Measurements from ENCODE around the gene COBL.

COBL gene

GRCh38 chr7:51038573-51038972, 278.0 kb downstream of the COBL start:
- no peak for DNase-seq

GRCh38 chr7:51035716-51036115, 280.9 kb downstream of the COBL start:
- no peak for DNase-seq

- no peak for DNase-seq
These were observed 281.9 kb downstream of the COBL start for GRCh38 chr7:51034521-51035264.

- no peak for DNase-seq
These were observed 282.7 kb downstream of the COBL start for GRCh38 chr7:51033727-51034520.

GRCh38 chr7:51031791-51032515, 284.7 kb downstream of the COBL start:
- no peak for DNase-seq

GRCh38 chr7:51031216-51031615, 285.4 kb downstream of the COBL start:
- DNase-seq: no peak

- no peak for DNase-seq
These were observed 286.9 kb downstream of the COBL start for GRCh38 chr7:51029701-51030191.

GRCh38 chr7:51029131-51029530, 287.5 kb downstream of the COBL start:
- DNase-seq: no peak

GRCh38 chr7:51027935-51028830, 288.4 kb downstream of the COBL start:
- no peak for DNase-seq

- no peak for DNase-seq
These were observed 289.3 kb downstream of the COBL start for GRCh38 chr7:51027106-51027934.

- DNase-seq: no peak
These were observed 290.3 kb downstream of the COBL start for GRCh38 chr7:51026341-51026740.

GRCh38 chr7:51025668-51026067, 290.9 kb downstream of the COBL start:
- DNase-seq: no peak

- DNase-seq: no peak
These were observed 291.7 kb downstream of the COBL start for GRCh38 chr7:51024867-51025266.

- no peak for DNase-seq
These were observed 293.1 kb downstream of the COBL start for GRCh38 chr7:51023547-51023946.

- no peak for DNase-seq
These were observed 293.8 kb downstream of the COBL start for GRCh38 chr7:51022821-51023220.

- DNase-seq: no peak
These were observed 294.6 kb downstream of the COBL start for GRCh38 chr7:51021906-51022570.

GRCh38 chr7:51020944-51021343, 295.7 kb downstream of the COBL start:
- DNase-seq: no peak

- DNase-seq: no peak
These were observed 296.4 kb downstream of the COBL start for GRCh38 chr7:51019891-51020870.

GRCh38 chr7:51019191-51019844, 297.3 kb downstream of the COBL start:
- no peak for DNase-seq

All from SIG-M5 (cell line).